Nephron (organoid): ENCODE data around the gene AOPEP.
A peak's percentile ranks its signal among the peaks of the same experiment; 100 is the strongest.

Experiments used
- H3K27ac Mint-ChIP-seq, 3 experiments: 2 replicates each; pipeline ENCODE4 v1.8.0; 2020; ENCODE audit warnings: mixed read lengths in 3 of 3, mild to moderate bottlenecking in 2 of 3, moderate library complexity in 1 of 3
- H3K27me3 Mint-ChIP-seq: 2 replicates; pipeline ENCODE4 v1.8.0; 2021; ENCODE audit warnings: low read depth, mild to moderate bottlenecking, moderate library complexity, mixed read lengths
- H3K36me3 Mint-ChIP-seq: 2 replicates; pipeline ENCODE4 v1.8.0; 2020; ENCODE audit warnings: low read depth, mixed read lengths
- H3K4me1 Mint-ChIP-seq: 2 replicates; pipeline ENCODE4 v1.8.0; 2020; ENCODE audit warnings: mixed read lengths
- H3K4me3 Mint-ChIP-seq, 3 experiments: 2 replicates each; pipeline ENCODE4 v1.8.0; 2020; ENCODE audit warnings: mild to moderate bottlenecking in 3 of 3, mixed read lengths in 3 of 3, moderate library complexity in 2 of 3
- H3K9me3 Mint-ChIP-seq: 2 replicates; pipeline ENCODE4 v1.8.0; 2020; ENCODE audit warnings: mixed read lengths
- TF ChIP-seq, protein P1 (sequence below), 3 experiments: fragments of 200-600 bp; sonication (generic); IDR thresholded peaks; one replicate each; pipeline ENCODE4 v1.5.0; 2021; ENCODE audit warnings: antibody characterized with exemption in 3 of 3; ENCODE audit not compliant: unreplicated experiment in 3 of 3

Gene AOPEP

DNA sequence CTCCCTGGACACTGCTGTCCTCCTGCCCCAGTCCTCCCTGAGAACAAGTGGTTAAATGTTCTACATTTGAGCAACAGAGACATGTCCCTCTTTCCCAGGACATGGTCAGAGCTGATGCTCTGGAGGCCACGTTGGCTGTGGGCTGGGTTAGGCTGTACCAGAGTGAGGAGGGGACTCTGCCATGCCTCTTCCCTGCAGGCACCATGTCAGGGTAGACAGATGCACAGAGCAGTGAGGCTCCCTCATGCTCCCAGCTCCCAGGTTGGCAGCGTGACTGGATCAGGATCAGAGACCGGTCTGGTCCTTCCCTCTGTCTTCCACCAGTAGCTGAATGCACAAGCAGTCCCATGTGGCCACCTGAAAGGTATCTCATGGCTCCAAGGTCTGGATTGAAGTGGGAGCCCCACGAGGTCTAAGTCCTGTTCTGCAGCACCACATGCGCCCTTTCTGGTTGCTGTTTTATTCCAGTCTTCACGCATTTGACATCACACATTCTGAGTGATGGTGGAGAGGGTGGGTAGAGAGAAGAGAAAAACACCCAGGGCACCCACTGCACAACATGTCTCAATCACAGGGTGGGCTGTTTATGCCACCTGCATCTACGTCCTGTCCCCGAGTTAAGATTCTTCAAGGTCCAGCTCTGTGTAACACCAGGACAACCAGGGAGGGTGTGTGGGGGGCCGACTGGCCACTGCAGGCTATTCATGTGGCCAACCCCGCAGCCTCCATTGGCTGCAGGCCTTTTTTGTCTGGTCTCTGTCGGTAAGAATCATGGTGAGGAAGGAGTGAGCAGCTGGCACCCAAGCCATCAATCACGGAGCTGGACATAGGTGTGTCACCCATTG lies 386.2 kb downstream of the AOPEP start:
- peaks cover 38% of the 10 kb centered on the region for H3K36me3 Mint-ChIP-seq
- no peaks in the 10 kb centered on the region for H3K27me3 Mint-ChIP-seq
- peaks cover 18% of the 10 kb centered on the region for H3K4me1 Mint-ChIP-seq
- TF ChIP-seq, protein P1, sequence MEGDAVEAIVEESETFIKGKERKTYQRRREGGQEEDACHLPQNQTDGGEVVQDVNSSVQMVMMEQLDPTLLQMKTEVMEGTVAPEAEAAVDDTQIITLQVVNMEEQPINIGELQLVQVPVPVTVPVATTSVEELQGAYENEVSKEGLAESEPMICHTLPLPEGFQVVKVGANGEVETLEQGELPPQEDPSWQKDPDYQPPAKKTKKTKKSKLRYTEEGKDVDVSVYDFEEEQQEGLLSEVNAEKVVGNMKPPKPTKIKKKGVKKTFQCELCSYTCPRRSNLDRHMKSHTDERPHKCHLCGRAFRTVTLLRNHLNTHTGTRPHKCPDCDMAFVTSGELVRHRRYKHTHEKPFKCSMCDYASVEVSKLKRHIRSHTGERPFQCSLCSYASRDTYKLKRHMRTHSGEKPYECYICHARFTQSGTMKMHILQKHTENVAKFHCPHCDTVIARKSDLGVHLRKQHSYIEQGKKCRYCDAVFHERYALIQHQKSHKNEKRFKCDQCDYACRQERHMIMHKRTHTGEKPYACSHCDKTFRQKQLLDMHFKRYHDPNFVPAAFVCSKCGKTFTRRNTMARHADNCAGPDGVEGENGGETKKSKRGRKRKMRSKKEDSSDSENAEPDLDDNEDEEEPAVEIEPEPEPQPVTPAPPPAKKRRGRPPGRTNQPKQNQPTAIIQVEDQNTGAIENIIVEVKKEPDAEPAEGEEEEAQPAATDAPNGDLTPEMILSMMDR (IDR thresholded peaks at IDR 0.05; ENCODE audit: unreplicated experiment in 3 of 3): no peak
- H3K27ac Mint-ChIP-seq: no peak overlapping the region
- H3K4me3 Mint-ChIP-seq: no peak overlapping the region
- H3K9me3 Mint-ChIP-seq: no peaks in the 10 kb centered on the region

DNA sequence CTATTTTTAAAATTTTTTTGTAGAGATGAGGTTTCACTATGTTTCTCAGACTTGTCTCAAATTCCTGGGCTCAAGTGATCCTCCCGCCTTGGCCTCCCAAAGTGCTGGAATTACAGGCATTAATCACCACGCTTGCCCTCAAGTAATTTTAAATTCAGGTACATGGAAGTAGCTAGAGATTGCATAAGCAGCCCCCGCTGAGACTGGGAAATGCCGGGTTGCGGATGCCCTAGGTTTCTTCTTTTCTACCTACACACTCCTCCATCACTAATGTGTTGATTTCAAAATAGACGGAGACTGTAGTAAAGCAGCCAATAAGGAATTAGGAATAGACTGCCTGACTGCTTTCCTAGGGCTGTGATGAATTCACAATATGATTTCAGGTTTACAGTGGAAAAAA lies 388.6 kb downstream of the AOPEP start:
- Mint-ChIP-seq H3K27ac (no peak overlapping the region), H3K4me3 (no peak overlapping the region), H3K27me3 (no peaks in the 10 kb centered on the region), H3K36me3 (peaks cover 24% of the 10 kb centered on the region), H3K9me3 (no peaks in the 10 kb centered on the region), H3K4me1 (peaks cover 16% of the 10 kb centered on the region)
- TF ChIP-seq, protein P1 (IDR thresholded peaks at IDR 0.05; ENCODE audit: unreplicated experiment in 3 of 3): no peak

DNA sequence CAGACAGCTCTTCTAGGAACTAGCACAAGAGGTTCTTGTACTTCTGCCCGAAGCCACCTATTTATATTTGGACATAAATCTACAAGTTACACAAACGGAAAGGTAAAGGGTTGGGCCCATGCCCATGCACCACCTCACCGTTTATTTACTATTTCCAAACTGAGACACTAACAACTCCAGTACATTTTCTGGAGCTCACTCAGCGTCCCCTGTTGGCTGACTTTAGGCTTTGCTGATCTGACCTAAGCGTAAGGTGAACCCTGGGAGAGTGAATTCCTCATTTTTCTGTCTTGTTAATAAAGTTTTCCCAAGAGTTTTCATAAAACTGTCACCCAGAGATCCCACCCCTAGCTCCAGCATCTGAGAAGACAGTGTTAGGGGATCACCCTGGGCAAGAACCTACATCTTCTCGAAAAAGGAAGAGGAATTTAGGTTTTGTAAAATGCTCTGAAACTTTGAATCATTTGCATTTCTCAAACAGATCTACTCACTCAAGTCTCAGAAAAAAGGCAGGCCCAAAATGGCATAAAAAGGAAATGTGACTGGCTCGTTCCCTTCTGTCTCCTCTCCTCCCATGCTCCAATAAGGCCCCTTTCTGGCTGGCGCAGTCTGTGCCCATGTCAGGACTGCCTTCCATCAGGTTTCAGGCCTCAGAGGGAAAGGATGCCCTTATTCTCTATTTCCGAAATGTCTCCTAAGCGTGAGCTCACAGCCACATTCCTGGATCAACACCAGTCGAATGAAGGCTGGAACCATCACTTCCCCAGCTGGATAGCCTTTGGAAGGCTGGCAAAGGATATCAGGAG lies 389.7 kb downstream of the AOPEP start:
- Mint-ChIP-seq H3K27ac (peak overlapping the region in 2 of 3 experiments; percentile 55 to 68), H3K27me3 (no peaks in the 10 kb centered on the region), H3K4me3 (no peak overlapping the region), H3K4me1 (peaks cover 19% of the 10 kb centered on the region), H3K36me3 (peaks cover 24% of the 10 kb centered on the region), H3K9me3 (no peaks in the 10 kb centered on the region)
- TF ChIP-seq, protein P1 (IDR thresholded peaks at IDR 0.05; ENCODE audit: unreplicated experiment in 3 of 3): no peak

- H3K27ac Mint-ChIP-seq: peak overlapping the region in 2 of 3 experiments; percentile 55 to 68
- peaks cover 19% of the 10 kb centered on the region for H3K36me3 Mint-ChIP-seq
- H3K4me1 Mint-ChIP-seq: peaks cover 23% of the 10 kb centered on the region
- no peaks in the 10 kb centered on the region for H3K9me3 Mint-ChIP-seq
- H3K27me3 Mint-ChIP-seq: no peaks in the 10 kb centered on the region
- no peak overlapping the region for H3K4me3 Mint-ChIP-seq
- TF ChIP-seq, protein P1 (IDR thresholded peaks at IDR 0.05; ENCODE audit: unreplicated experiment in 3 of 3): no peak
Observed at GRCh38 chr9:95116808-95117204, 390.3 kb downstream of the AOPEP start.

DNA sequence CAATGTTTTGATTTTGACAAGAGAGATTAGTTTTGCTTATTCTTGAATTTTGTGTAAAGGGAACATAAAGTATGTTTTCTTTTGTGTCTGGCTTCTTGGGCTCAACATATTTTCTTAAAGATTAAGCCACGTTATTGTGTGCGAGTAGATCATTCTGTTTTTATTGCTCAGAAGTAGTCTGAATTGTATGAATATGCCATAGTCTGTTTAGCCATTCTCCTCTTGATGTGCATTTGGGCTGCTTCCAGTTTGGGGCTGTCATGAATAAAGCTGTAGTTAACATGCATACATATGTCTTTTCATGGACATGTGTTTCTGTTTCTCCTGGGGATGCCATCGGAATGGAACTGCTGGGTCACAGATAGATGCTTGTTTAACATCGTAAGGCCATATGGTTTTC lies 392.1 kb downstream of the AOPEP start:
- TF ChIP-seq, protein P1 (IDR thresholded peaks at IDR 0.05; ENCODE audit: unreplicated experiment in 3 of 3): no peak
- Mint-ChIP-seq H3K9me3 (no peaks in the 10 kb centered on the region), H3K36me3 (peaks cover 8% of the 10 kb centered on the region), H3K27ac (peak overlapping the region; percentile 2 to 41 (median 18)), H3K27me3 (no peaks in the 10 kb centered on the region), H3K4me1 (peaks cover 23% of the 10 kb centered on the region), H3K4me3 (no peak overlapping the region)
